GM13976 (cell line): ENCODE measurements around the gene NUP62CL.

Experiments
- DNase-seq: peaks from one replicate; pipeline ENCODE4 v3.0.0; 2012; ENCODE audit warnings: low spot score
- in situ Hi-C: fragments of 300-500 bp; cut with MboI; formaldehyde crosslinking; loops from one replicate; pipeline ENCODE4 v1.12.0; 2022; ENCODE audit warnings: low sequenced_read_pairs, mixed read lengths, inconsistent platforms; ENCODE audit not compliant: unreplicated experiment
- TF ChIP-seq, protein P1 (sequence below): IDR thresholded peaks from 2 replicates; pipeline ENCODE4 v1.5.1; 2012; ENCODE audit warnings: borderline replicate concordance, mild to moderate bottlenecking; ENCODE audit not compliant: insufficient read depth; ENCODE audit errors: extremely low read depth, missing control alignments, control extremely low read depth

NUP62CL gene, protein sequence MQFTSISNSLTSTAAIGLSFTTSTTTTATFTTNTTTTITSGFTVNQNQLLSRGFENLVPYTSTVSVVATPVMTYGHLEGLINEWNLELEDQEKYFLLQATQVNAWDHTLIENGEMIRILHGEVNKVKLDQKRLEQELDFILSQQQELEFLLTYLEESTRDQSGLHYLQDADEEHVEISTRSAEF

DNA sequence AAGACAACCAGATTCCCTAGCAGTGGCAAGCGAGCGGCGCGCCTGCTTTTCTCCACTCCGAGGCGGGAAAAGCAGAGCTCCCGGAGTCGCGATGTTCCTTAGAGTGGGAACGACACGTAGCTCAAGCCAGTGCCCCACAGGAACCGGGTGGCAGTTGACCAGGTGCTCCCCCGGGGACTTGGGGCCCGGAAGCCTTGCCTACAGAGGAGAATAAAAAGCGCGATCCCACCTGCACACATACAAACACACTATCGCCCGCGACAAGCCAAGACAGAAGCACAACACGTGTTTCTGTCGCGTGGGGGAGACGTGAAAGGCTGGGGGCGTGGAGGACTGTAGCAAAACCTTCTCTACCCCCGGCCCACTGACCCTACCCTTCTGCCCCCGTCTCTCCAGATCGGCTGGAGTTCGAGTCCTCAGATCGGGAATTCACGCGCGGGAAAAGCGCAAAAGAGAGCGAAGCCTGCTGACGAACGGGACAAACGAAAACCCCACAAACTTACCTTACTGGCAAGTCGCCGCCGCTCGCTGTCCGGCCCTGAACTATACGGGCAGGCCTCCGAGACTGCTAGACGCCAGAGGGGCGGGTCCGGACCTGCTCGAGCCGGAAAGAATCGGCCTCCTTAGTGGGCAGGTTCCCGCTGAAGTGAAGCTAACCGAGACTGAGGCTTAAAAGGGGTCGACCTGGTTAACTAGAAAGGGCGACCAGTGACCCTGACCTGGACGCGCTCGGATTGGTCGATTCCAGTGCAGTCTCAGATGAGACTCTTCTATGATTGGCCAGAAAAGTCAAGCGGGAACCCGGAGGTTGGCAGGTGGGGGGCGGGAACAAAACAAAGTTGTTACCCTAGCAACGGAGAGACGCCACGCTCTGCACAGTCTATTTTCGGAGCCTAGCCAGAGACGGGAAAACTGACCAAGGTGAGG is at the start of gene NUP62CL, which contains the start of gene DNAAF6:
NUP62CL (minus strand) TSS at position 664 of the 927 bp plus-strand sequence. CDS start 31,287 bp downstream, outside the sequence.
DNAAF6 (plus strand) TSS at position 842 of the 927 bp plus-strand sequence. CDS start 6,265 bp downstream, outside the sequence.
- in situ Hi-C loops, result no loop called here
- DNase-seq, result peak; percentile 75
- TF ChIP-seq, protein P1, sequence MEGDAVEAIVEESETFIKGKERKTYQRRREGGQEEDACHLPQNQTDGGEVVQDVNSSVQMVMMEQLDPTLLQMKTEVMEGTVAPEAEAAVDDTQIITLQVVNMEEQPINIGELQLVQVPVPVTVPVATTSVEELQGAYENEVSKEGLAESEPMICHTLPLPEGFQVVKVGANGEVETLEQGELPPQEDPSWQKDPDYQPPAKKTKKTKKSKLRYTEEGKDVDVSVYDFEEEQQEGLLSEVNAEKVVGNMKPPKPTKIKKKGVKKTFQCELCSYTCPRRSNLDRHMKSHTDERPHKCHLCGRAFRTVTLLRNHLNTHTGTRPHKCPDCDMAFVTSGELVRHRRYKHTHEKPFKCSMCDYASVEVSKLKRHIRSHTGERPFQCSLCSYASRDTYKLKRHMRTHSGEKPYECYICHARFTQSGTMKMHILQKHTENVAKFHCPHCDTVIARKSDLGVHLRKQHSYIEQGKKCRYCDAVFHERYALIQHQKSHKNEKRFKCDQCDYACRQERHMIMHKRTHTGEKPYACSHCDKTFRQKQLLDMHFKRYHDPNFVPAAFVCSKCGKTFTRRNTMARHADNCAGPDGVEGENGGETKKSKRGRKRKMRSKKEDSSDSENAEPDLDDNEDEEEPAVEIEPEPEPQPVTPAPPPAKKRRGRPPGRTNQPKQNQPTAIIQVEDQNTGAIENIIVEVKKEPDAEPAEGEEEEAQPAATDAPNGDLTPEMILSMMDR, result no peak

DNA sequence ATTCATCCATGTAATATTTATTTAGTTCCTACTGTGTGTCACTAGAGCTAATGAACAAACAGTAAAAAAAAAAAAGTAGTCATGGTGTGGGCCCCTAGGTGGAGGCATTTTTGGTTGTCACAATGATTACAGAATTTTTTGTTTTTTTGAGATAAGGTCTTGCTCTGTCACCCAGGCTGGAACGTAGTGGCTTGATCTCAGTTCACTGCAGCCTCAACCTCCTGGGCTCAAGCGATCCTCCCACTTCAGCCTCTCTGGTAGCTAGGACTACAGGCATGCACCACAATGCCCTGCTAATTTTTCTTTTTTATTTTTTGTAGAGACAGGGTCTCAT is 22.2 kb upstream of the NUP62CL start:
- DNase-seq, result no peak
- TF ChIP-seq, protein P1, result no peak
- in situ Hi-C loops, result no loop called here

DNA sequence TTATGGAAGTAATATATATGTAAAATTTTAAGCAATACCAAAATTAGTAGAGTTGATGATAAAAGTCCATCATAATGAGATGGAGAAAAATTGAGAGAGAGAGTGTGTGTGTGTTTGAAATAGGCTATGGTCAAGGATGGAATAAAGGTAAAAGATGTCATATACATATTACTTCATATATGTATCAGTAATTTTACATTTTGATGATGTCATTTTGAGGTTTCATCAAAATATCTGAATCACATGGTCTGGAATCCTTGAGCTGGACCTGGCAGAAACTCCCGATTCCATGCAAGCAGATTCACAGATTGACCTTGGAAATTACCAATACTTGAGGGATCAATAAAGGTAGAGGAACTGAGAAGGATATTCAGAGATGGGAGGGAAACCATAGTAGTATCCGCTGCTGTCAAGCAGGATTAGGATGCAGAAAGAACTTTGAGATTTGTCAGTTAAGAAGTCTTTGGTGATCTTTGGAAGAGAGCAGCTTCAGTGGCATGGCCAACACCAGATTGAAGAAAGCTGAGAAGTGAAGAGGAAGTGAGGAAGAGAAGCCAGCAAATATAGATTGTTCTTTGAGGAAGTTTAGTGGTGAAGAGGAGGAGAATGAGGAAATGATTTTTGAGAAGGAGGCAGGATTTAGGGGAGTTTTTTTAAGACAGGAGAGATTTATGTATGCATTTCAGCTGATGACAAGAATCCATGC is 21.7 kb upstream of the NUP62CL start:
- in situ Hi-C loops, result no loop called here
- no peak for DNase-seq

DNA sequence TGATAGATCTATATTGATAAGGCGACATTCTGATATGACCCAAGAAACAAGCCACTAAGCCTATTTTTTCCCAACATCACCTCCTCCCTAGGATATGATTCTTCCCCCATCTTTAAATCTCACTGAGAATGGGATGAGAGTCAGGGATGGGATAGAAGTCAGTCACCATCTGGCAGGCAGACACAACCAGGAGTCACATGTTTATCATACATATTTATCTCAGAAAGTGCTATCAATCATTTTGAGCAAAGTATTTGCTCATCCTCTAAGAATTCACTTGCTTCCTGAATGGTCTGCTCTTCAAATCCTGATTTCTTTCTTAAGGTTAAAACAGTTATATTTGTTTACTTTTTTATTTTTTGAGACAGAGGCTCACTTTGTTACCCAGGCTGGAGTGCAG is 20.5 kb upstream of the NUP62CL start:
- in situ Hi-C loops, result no loop called here
- DNase-seq, result no peak
- TF ChIP-seq, protein P1, result no peak

More for the DNA sequence above, 21.7 kb upstream of the NUP62CL start:
- TF ChIP-seq, protein P1, result no peak

DNA sequence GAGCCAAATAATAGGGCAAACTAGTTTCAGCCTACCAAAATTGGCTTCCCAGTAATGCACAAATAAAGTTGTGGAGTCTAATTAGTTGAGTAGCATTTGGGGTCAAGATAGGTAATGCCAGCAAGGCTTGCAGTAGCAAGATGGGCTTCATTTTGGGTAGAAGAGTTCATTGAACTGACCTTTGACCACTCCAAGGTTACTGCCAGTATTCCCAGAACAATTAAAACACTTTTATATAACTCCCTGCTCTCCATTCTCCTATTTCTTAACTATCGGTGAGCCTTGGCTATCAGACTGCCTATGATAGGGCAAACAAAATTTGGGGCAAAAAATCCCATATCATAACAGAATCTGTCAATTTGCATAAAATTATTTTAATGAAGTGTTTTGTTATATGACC is 7.2 kb upstream of the NUP62CL start:
- in situ Hi-C loops, result no loop called here
- no peak for DNase-seq
- TF ChIP-seq, protein P1, result no peak

DNA sequence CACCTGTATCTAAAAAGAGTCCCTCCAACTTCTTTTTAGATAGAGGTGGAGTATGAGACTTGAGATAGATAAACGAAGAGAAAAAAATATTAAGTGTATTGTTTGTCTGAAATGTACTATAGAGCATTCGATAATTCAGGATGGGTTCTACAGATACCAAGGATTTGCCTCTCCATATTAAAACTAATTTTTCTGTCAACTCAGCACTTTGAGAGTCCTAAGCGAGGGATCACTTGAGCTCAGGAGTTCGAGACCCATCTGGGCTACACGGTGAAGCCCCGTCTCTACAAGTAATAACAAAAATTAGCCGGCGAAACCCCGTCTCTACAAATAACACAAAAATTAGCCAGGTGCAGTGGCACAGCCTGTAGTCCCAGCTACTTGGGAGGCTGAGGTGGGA is 1.7 kb upstream of the NUP62CL start:
- TF ChIP-seq, protein P1, result no peak
- in situ Hi-C loops, result no loop called here
- DNase-seq, result no peak
